GM12878 (cell line): ENCODE measurements around the gene STX10. TPM values are rescaled to one million over a fixed set of nuclear protein-coding genes. Genes with fewer than 3 reads are reported as not detected.

Experiments
- ATF3 ChIP-seq: IDR thresholded peaks from 2 replicates; pipeline ENCODE4 v1.6.1; 2011; ENCODE audit warnings: low read depth, mild to moderate bottlenecking, low read length, moderate library complexity, borderline replicate concordance; ENCODE audit errors: extremely low read depth
- BMI1 ChIP-seq: fragments of 450-650 bp; IDR thresholded peaks from 2 replicates; pipeline ENCODE4 v1.6.1; 2016; ENCODE audit warnings: mild to moderate bottlenecking, moderate library complexity, borderline replicate concordance
- CEBPB ChIP-seq, 2 experiments: fragments of 150-350 bp in 1 of 2; IDR thresholded peaks; 2 replicates each; pipeline ENCODE4 v1.6.1; 2012 to 2014; ENCODE audit warnings: low read depth in 2 of 2, low read length in 2 of 2, borderline replicate concordance in 1 of 2, inconsistent platforms in 1 of 2
- CHD1 ChIP-seq: IDR thresholded peaks from 2 replicates; pipeline ENCODE4 v1.6.1; 2012; ENCODE audit warnings: low read depth, low read length, improper control_type of control experiment
- CHD2 ChIP-seq: IDR thresholded peaks from 2 replicates; pipeline ENCODE4 v1.6.1; 2011; ENCODE audit warnings: low read depth, low read length, improper control_type of control experiment, borderline replicate concordance
- DPF2 ChIP-seq: fragments of 450-650 bp; IDR thresholded peaks from 2 replicates; pipeline ENCODE4 v1.6.1; 2017; ENCODE audit warnings: mild to moderate bottlenecking
- EED ChIP-seq: sonication (generic); IDR thresholded peaks from 2 replicates; pipeline ENCODE4 v1.6.1; 2016; ENCODE audit warnings: antibody characterized with exemption, low read depth
- IKZF2 ChIP-seq, 2 experiments: fragments of 450-650 bp; IDR thresholded peaks; 2 replicates each; pipeline ENCODE4 v1.6.1; 2017; ENCODE audit warnings: mild to moderate bottlenecking in 2 of 2, moderate library complexity in 2 of 2
- MLLT1 ChIP-seq: fragments of 450-650 bp; IDR thresholded peaks from 2 replicates; pipeline ENCODE4 v1.6.1; 2016; ENCODE audit warnings: mild to moderate bottlenecking
- NBN ChIP-seq: fragments of 450-650 bp; IDR thresholded peaks from 2 replicates; pipeline ENCODE4 v1.6.1; 2016
- NFXL1 ChIP-seq: fragments of 450-650 bp; IDR thresholded peaks from 2 replicates; pipeline ENCODE4 v1.6.1; 2017; ENCODE audit warnings: antibody characterized with exemption, mild to moderate bottlenecking, borderline replicate concordance
- RELA ChIP-seq: fragments of 450-650 bp; IDR thresholded peaks from 2 replicates; pipeline ENCODE4 v1.8.0; 2014; ENCODE audit warnings: borderline replicate concordance; ENCODE audit not compliant: partially characterized antibody
- USF2 ChIP-seq: IDR thresholded peaks from 2 replicates; pipeline ENCODE4 v1.6.1; 2011; ENCODE audit warnings: low read depth, low read length, improper control_type of control experiment, borderline replicate concordance
- YY1 ChIP-seq: IDR thresholded peaks from 2 replicates; pipeline ENCODE4 v1.6.1; 2011; ENCODE audit warnings: low read depth, mild to moderate bottlenecking, low read length
- ZBTB40 ChIP-seq: fragments of 450-650 bp; IDR thresholded peaks from 2 replicates; pipeline ENCODE4 v1.6.1; 2016; ENCODE audit warnings: mild to moderate bottlenecking, moderate library complexity, borderline replicate concordance
- ZNF207 ChIP-seq: fragments of 450-650 bp; IDR thresholded peaks from 2 replicates; pipeline ENCODE4 v1.6.1; 2014; ENCODE audit warnings: antibody characterized with exemption, mild to moderate bottlenecking, borderline replicate concordance
- ZNF217 ChIP-seq: fragments of 450-650 bp; IDR thresholded peaks from 2 replicates; pipeline ENCODE4 v1.6.1; 2017; ENCODE audit warnings: antibody characterized with exemption, mild to moderate bottlenecking
- ZNF592 ChIP-seq: fragments of 450-650 bp; IDR thresholded peaks from 2 replicates; pipeline ENCODE4 v1.6.1; 2017; ENCODE audit warnings: mild to moderate bottlenecking, moderate library complexity
- ZSCAN29 ChIP-seq: fragments of 450-650 bp; IDR thresholded peaks from 2 replicates; pipeline ENCODE4 v1.6.1; 2017; ENCODE audit warnings: mild to moderate bottlenecking, moderate library complexity
- polyA plus RNA-seq, 11 experiments: library from polyadenylated mRNA; depleted of rRNA in 4 of 11; unstranded in 6 of 11; stranded (reverse) in 5 of 11; fragments of >200 nt; fragmentation: Nextera tagmentation in 4 of 11; fragmentation: Illumina TruSeq in 1 of 11; extraction: Ambion mirVana in 4 of 11; extraction: Trizol in 1 of 11; gene quantifications; 1 replicate in 1 of 11; 2 replicates in 10 of 11; pipeline versions ENCODE4 v1.2.1 to v1.2.3, GENCODE V29; 2011 to 2016; ENCODE audit warnings: inconsistent platforms in 2 of 11, missing spikeins in 2 of 11, low read depth in 1 of 11
- total RNA-seq, 4 experiments: library from RNA; depleted of rRNA in 3 of 4; stranded (reverse); fragments of >200 nt in 3 of 4; fragmentation: Illumina TruSeq in 1 of 4; extraction: Trizol in 1 of 4; gene quantifications; 2 replicates each; pipeline versions ENCODE4 v1.2.1 to v1.2.3, GENCODE V29; 2013 to 2021

The STX10 gene
- total and polyA plus RNA-seq, 10 of the 15 experiments (the other 5 are each of a cell fraction or from before 2014, with no cell fraction given): 0.56 to 76.1 (median 47.6) TPM

- peak; percentile 97 for TF ChIP-seq MLLT1
- TF ChIP-seq CHD2: peak; percentile 89
- TF ChIP-seq CHD1: peak; percentile 74; the same call in 1 of the 2 replicates
- TF ChIP-seq ZNF207: no peak
- TF ChIP-seq EED: peak; percentile 21; the same call in 1 of the 2 replicates
- peak; percentile 37; the same call in 1 of the 2 replicates for TF ChIP-seq DPF2
- peak; percentile 52; the same call in 1 of the 2 replicates for TF ChIP-seq YY1
- TF ChIP-seq USF2: no peak; the same call in 1 of the 2 replicates
- TF ChIP-seq ZBTB40: peak; percentile 38; the same call in 1 of the 2 replicates
- TF ChIP-seq BMI1: peak; percentile 27; the same call in 1 of the 2 replicates
- peak; percentile 53 for TF ChIP-seq RELA
- no peak for TF ChIP-seq ATF3
- TF ChIP-seq ZSCAN29: 0 out of 2 replicates have a peak, but pooled peaks have one; percentile 50
- peak in 1 of 2 experiments; percentile 72 for TF ChIP-seq IKZF2 (IDR thresholded peaks at IDR 0.05)
- peak; percentile 72; the same call in 1 of the 2 replicates for TF ChIP-seq NBN
- peak; percentile 16; the same call in 1 of the 2 replicates for TF ChIP-seq ZNF217
- no peak for TF ChIP-seq ZNF592
- TF ChIP-seq NFXL1: no peak
- 0 out of 4 replicates have a peak, but pooled peaks of 1 of the 2 experiments have one; percentile 18 for TF ChIP-seq CEBPB (IDR thresholded peaks at IDR 0.05; ENCODE audit: borderline replicate concordance in 1 of 2, low read depth in 2 of 2, low read length in 2 of 2)
Measured at GRCh38 chr19:13154241-13154778, 4.1 kb upstream of the STX10 start (continued).
